Fibroblast of skin of left biceps (primary cell): ENCODE data around the gene RITA1.
"Not testable (repeated sequence)": the region's sequence is repeated elsewhere in the genome, so short reads cannot be mapped to it uniquely, and the experiment has no call there.

Source experiments
- DNase-seq, 2 experiments: peaks; one replicate each; pipeline ENCODE4 v3.0.0-alpha.2; 2013; ENCODE audit warnings: low read depth in 2 of 2

RITA1 gene

DNA sequence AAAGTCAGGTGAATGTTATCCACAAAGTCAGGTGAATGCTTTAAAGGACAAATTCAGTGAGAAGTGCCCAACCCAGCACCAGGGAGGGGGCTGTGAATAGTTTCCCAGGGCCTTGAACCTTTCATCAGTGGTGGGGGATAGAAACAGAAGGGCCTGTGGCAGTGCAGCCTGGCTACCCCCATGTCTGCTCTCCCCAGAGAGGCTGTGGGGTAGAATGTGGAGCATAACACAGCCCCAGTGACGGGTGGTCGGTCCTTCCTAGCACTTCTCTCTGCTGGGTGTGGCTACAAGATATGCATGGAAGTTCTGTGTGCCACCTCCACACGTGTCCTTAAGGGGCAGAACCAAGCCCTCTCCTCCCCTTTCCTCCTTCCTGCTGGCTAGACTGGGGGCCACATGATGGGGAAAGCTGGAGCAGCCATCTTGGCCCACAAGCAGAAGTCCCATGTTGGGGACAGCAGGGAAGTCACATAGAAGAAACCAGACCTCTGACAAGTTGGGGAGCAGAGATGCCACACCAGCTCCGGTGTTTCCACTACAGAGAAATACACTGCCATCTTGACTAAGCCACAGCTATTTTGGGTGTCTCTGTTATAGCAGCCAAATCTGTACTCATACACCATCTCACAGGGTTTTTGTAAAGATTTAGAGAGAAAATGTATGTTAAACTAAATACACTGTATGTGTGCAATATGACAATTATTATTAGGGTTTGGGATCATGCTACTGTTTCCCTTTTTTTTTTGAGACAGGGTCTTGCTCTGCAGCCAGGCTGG is 17.0 kb downstream of the RITA1 start:
- no peak for DNase-seq

DNA sequence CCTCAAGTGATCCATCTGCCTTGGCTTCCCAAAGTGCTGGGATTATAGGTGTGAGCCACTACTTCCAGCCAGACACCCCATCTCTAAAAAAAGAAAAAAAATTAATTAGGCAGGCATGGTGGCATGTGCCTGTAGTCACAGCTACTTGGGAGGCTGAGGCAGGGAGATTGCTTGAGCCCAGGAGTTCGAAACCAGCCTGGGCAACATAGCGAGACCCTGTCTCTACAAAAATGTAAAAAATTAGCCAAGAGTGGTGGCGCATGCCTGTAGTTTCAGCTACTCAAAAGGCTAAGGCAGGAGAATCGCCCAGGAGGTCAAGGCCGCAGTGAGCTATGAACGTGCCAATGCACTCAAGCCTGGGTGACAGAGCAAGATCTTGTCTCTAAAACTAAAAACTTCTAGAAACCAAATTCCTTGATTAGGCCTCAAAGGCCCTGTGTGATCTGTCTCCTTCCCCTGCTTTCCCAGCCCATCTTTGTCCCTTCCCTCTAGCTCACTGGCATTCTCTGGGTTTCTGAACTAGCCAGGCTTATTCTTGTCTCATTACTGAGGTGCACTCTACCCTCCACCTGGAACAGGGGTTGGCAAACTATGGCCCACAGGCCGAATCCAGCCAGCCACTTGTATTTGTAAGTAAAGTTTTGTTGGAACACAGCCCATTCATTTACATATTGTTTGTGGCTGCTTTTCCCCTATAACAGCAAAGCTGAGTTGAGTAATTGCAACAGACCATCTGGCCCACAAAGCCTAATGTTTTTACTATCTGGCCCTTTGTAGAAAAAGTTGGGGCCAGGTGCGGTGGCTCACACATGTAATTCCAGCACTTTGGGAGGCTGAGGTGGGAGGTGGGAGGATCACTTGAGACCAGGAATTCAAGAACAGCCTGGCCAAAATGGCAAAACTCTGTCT is 18.6 kb downstream of the RITA1 start:
- no peak for DNase-seq

DNA sequence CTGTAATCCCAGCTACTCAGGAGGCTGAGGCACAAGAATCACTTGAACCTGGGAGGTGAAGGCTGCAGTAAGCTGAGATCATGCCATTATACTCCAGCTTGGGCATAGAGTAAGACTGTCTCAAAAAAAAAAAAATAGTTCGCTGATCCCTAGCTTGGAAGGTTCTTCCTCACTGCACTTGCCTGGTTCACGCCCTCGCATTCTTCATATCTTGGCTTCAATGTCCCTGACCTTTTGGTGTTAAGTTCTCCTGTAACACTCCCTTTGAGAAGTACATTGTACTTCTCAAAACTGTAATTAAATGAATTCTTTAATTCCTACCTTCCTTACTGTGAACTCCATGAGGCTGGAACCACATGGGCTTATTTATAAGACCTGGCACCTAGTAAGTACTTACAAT is 19.3 kb downstream of the RITA1 start:
- no peak for DNase-seq

DNA sequence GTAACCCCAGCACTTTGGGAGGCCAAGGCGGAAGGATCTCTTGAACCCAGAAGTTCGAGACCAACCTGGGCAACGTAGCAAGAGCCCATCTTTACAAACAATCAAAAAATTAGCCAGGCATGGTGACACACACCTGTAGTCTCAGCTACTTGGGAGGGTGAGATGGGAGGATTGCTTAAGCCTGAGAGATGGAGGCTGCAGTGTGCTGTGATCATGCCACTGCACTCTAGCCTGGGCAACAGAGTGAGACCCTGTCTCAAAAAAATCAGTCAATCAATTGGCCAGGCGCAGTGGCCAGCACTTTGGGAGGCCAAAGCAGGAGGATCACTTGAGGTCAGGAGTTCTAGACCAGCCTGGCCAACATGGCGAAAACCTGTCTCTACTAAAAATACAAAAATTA is 21.3 kb downstream of the RITA1 start:
- DNase-seq = not testable (repeated sequence)

DNA sequence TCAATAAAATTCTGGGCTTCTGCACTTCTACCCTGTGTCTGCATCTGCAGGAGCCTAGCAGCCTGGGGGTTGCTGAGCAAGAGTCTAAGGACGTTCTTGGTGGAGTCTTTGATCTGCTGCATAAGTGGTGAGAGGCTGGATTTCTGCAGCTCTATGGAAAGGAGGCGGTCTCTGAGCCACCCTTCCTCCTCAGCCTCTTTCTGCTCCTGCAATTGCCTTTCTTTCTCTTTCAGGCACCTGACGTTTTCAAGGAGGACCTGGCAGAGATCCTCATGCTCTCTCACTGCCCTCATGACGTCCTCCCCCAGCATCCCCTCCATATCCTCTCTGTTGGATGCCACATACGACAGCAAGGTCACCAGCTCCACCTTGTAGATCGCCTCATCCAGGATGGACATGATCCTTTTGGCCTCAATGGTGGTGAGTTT is 22.1 kb downstream of the RITA1 start:
- DNase-seq = no peak

DNA sequence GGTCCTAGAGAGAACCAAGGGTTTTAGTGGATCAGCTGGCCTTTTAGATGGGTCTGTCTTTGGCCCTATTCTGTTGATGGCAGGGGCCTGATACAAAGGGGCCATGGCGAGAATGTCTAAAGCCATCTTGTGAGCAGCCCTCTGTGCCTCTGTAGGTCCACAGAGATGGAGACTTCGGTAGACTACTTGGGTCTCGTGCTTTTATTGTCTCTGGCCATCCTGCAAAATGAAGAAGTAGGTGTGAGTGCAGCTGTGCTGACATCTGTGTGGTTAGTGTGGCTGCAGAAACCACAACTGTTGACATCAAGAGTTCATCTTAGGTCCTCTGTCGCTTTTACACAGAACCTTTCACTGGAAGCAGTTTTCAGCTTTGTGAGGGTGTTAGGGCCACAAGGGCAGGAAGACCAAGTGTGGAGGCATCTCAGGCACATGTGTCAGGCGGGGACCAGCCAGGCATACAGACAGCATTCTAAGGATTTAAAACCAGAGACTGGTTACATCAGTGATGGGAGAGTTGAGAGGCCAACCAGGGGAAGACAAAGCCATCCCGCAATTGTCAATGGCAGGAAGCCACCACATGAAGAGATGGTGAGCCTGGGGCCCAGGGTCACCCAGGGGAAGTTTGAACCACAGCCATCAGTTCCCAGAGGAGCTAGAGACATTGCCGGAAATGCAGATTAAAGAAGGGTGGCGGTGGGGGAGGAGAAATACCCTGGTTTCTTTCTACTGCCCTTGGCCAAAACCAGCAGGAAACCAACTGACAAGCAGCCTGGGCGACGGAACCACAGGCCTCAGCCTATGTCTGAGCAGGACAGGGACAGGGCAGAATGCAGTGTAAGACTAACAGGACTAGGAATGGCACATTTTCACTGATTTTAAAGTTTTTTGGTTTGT is 22.8 kb downstream of the RITA1 start:
- no peak for DNase-seq

DNA sequence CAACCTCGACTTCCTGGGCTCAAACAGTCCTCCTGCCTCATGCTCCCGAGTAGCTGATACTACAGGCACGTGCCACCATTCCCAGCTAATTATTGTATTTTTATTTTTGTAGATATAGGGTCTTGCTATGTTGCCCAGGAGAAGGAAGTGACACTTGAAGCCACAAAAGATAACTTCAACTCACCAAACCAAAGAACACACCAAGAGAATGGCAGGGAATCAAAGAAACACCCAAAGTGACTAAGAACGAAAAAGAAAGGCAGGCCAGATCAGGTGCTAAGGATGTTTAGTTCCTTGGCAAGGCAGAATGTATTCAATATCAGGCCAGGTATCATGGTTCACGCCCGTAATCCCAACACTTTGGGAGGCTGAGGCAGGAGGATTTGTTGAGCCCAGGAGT is 25.6 kb downstream of the RITA1 start:
- DNase-seq = no peak

DNA sequence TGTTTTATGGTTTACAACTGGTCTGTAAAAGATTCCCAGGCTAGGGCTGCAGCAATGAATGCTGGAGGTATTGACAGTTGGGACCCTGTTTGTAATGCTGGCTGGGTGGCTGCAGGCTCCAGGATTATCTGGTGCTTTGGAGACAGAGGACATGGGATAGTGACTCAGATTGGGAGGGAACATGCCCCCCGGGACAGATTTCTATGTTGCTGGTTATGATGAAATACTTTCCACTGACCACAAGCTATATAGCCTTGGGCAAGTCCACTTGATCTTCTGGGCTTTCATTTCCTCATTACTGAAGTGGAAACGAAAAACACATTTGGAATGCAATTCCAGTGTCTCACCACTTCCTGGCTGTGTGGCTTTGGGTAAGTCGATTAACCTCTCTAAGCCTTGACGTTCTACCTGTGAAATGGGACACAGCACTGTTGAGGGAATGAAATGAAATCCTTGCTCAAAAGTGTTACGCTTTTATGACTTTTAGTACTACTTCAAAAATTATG is 29.4 kb downstream of the RITA1 start:
- peak; percentile 86 to 88 for DNase-seq

DNA sequence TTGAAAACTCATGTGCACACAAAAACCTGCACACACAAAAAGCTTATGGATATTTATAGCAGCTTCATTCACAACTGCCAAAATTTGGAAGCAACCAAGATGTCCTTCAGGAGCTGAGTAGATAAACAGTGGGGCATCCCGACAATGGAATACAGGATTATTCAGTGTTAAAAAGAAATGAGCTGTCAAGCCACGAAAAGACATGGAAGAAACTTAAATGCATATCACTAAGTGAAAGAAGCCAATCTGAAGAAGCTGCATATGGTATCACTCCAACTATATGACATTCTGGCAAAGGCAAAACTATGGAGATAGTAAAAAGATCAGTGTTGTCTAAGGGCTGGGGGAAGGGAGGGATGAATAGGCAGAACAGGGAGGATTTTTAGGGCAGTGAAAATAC is 30.5 kb downstream of the RITA1 start:
- no peak for DNase-seq

DNA sequence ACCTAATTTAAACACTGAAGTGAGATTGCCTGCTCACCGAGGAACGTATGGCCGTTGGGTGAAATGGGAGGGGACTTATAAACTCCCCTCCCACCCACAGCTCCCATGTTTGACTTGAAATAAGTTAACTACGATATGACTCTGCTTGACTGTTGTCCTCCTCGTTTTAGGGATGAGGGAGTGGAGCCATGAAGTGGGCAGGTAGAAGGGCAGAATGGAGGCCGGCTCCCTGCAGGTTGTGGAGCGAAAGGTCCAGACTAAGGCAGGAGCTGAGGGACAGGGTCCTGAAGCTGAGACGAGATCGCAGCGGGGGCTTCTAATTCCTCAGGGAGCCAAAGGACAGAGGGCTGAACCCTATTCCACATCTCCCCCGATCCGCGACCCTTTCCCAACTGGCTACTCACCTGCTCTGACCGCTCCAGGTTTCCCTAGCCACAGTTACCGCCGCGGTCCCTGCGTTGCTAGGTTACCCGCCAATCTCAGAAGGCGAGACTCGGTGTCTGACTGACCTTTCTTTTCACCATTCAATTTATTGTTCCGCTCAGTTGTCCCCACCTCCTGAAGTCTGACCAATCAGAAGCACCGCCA is 35.2 kb downstream of the RITA1 start:
- DNase-seq = no peak

DNA sequence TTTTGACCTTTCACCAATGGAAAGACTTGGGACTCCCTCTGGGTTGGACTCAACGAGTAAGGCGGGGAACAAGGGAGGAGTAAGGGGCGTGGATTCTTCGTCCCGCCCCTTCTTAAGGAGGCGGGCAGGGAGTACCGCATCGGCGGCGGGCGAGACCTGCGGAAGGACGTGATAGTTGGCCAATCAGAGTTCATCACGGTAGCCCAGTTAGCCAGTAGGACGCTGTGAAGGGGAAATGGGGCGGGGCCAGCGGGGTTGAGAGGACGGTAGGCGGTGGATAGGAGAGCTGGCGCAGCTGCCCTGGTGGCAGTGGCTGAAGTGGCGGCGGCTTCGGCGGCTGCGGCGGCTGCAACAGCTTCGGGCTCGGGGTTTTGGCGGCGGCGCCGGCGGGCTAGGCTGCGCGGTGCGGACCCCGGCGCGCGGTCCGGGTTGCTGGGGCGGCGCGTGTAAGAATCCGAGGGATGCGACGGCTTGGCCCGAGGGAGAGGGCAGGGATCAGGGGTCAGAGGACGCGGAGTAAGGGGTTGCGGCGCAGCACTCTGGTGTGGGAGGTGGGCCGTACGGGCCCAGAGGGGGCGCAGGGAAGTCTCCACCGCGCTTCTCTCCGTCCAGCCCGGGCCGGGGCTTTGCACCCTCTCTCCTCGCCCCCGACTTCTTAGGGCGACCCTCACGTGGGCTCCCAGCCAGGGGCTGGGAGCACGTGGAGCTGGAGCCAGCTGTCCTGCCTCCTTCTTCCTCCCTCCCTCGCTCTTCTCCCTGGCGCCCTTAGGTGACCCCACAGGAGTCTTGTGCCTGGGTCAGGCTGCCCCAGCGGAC is 35.9 kb downstream of the RITA1 start, which contains the start of gene TPCN1:
Gene TPCN1, plus strand, starts transcription at position 284 of the 816 bp plus-strand sequence. CDS start 5,389 bp downstream, outside the sequence.
- DNase-seq = peak; percentile 100

DNA sequence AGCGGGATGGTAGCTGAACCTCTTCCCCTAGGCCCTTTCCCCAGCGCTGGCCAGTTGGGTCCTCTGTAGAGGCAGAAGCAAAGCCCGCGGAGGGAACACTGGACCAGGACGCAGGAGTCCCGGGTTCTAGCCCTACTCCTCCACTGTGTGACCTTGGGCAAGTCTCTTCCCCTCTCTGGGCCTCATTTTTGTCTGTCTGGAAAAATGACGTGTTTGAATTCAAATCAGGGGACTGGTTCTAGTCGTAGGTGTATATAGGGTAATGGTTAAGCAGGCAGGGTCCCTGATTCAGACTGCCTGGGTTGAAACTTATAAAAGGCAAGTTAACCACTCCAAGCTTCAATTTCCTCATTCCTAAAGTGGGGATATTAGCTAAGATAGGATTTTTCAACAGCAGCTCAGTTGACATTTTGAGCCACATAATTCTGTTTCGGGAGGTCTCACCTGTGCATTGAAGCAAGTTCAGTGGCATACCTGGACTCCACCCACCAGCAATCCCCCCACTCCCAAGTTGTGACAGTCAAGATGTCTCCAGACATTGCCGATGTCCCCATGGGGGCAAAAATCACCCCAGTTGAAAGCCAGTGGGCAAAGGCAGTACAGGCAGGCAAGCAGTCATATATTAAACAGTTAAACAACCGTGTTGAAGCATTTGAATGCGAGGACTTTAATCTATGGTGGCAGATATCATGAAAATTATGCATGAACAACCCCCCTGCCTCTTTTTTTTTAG is 36.6 kb downstream of the RITA1 start:
- no peak for DNase-seq

DNA sequence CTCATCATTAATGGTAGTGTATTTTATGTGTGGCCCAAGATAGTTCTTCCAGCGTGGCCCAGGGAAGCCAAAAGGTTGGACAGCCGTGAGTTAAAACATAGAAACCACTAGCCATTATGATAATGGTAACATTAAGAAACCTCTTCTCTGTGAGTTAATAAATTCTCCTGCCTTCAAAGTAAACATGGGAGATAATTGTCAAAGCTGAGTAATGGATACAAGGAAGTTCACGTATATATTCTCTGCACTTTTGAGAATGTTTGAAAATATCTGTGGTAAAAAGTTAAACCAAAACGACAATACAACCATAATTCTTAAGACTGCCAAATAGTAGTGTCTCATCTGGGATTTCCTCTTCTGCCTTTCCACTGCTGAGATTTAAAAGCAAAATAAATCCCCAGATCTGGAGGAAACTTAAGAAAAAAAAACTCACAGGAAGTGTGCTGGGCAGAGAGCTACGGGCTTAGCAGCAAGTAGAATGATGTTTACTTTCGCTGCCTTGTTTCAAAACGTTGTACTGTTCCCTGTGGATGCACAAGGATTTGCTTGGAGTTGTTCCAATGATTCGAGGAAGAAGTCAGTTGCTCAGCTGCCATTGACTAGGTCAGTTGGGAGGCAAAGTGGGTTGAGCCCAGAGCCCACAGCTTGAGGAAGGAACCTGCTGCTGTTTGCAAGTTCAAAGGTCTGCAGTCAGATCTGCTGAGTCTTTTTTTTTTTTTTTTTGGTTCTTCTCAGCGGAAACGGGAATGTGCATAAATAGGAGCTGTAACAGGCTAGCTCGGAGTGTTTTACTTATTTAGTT is 37.4 kb downstream of the RITA1 start:
- peak in 1 of 2 experiments; percentile 62 for DNase-seq

DNA sequence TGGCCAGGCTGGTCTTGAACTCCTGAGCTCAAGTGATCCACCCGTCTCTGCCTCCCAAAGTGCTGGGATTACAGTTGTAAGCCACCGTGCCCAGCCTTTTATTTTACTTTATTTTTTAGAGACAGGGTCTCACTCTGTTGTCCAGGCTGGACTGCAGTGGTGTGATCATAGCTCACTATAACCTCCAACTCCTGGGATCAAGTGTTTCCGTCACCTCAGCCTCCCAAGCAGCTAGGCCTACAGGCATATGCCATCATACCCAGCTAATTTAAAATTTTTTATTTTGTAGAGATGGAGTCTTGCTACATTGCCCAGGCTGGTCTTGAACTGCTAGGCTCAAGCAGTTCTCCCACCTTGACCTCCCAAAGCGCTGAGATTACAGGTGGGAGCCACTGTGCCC is 39.4 kb downstream of the RITA1 start:
- no peak for DNase-seq

DNA sequence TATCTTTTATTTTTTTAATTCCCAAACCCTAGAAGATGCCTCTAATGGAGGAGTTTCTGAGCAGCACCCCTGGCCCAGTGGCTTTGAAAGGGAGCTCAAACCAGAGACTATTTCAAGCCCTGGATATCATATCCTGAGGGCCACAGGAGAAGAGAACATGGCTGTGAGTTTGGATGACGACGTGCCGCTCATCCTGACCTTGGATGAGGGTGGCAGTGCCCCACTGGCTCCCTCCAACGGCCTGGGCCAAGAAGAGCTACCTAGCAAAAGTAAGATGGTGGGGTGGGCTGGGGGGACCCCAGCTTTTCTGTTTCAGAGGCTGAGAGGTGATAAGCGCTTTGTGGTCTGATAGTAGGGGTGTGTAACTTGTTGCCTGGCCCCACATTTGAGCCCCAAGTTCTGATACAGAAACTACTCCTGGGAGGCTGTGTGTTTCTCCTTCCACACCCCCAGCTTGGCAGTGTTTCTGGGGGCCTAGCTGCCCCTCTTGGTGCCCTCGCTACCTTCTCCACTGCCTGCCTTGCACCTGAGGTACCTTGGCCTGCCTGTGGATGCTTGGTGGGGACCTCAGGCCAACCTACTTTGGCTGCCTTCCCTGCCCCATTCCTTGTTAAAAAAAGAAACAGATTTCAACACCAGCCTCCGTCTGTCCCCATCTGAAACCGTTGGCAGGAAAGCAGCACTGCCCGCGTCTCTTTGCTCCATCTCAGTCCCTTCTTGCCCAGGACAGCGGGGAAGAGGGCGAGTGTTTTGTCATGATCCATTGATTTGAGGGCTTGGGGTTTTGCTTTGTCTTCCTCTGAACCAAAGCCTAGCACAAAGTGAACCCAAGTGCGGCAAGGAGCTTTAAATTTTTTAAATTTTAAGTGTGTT is 41.4 kb downstream of the RITA1 start:
- DNase-seq = no peak

DNA sequence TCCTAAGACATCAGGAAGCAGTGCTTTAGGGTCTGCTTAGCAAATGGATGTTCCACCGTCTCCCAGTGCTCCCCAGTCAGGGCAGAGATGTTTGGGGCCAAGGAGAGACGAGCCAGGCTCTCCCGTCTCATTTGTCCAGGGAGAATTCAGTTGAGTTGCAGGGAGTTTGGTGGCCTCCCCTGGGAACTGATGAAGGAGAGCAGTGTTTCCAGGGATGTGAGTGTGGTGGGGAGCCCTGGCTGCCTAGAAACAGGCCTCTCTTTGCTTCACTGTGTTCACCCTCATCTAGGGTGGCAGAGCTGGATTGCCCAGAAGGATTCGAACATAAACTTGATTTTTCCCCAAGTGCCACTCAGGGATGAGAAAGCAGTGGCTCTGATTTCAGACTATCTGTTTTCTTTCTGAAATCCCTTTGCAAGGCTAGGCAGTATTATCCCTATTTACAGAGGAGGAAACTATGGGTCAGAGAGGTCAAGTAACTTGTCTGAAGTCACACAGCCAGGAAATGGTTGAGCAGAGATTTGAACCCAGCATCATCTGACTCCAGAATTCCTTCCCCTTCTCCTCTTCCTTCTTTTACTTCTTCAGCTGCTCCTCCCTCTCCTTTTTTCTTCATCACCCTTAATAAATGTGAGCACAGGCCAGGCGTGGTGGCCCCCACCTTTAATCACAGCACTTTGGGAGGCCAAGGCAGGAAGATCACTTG is 42.3 kb downstream of the RITA1 start:
- DNase-seq = no peak

DNA sequence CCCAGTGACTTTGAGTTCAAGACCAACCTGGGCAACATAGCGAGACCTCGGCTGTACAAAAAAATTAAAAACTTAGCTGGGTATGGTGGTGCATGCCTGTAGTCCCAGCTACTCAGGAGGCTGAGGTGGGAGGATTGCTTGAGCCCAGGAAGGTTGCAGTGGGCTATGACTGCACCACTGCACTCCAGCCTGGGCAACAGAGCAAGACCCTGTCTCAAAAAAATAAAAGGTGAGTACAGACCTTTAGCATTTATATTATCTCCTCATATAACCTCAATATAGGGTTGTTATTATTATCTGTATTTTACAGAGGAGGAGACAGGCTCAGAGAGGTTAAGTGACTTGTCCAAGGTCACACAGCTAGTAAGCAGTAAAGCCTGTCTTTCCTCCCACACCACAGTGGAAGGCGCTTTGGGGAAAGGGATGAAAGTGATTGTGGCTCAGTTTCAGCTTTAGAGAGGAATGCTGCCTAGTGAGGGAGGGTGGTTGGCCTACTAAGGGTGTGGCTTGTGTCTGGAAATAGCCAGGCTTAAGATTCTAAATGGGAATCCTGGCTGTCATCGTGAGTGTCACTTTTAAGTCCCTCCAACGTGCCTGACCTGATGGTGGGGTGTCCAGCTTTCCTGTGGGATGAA is 43.0 kb downstream of the RITA1 start:
- no peak for DNase-seq
